ENCODE results near the gene RAB11A. TPM values are rescaled to one million over a fixed set of nuclear protein-coding genes. Genes with fewer than 3 reads are reported as not detected.

The RAB11A gene
- total RNA-seq, 2 donors from 2014 or later = 122 to 183 TPM

GRCh38 chr15:65919353-65919752 is 50.1 kb downstream of the RAB11A start:
- H3K4me1 ChIP-seq = peaks cover 0 to 14% of the 10 kb centered on the region in 2 donors
- no peak for DNase-seq (ENCODE audit: low spot score)
- TF ChIP-seq CTCF (IDR thresholded peaks at IDR 0.05) = no peak
- H3K9me3 ChIP-seq = no peaks in the 10 kb centered on the region
- H3K27me3 ChIP-seq = no peaks in the 10 kb centered on the region
- no peak overlapping the region for H3K4me3 ChIP-seq
- no peak overlapping the region for H3K27ac ChIP-seq
- H3K36me3 ChIP-seq = no peaks in the 10 kb centered on the region

- Histone ChIP-seq H3K27ac (no peak overlapping the region), H3K9me3 (no peaks in the 10 kb centered on the region), H3K36me3 (no peaks in the 10 kb centered on the region), H3K27me3 (no peaks in the 10 kb centered on the region), H3K4me1 (peaks cover 0 to 14% of the 10 kb centered on the region in 2 donors), H3K4me3 (no peak overlapping the region)
- DNase-seq (ENCODE audit: low spot score) = no peak
- no peak for TF ChIP-seq CTCF (IDR thresholded peaks at IDR 0.05)
Measured at GRCh38 chr15:65920121-65920520, 50.8 kb downstream of the RAB11A start.

GRCh38 chr15:65920825-65921309 is 51.6 kb downstream of the RAB11A start:
- Histone ChIP-seq H3K36me3 (no peaks in the 10 kb centered on the region), H3K9me3 (no peaks in the 10 kb centered on the region), H3K4me3 (no peak overlapping the region), H3K27me3 (no peaks in the 10 kb centered on the region), H3K27ac (no peak overlapping the region), H3K4me1 (peaks cover 0 to 14% of the 10 kb centered on the region in 2 donors)
- DNase-seq (ENCODE audit: low spot score) = no peak
- TF ChIP-seq CTCF (IDR thresholded peaks at IDR 0.05) = no peak

GRCh38 chr15:65921780-65922179 is 52.5 kb downstream of the RAB11A start:
- Histone ChIP-seq H3K27me3 (no peaks in the 10 kb centered on the region), H3K4me1 (peaks cover 0 to 7% of the 10 kb centered on the region in 2 donors), H3K27ac (no peak overlapping the region), H3K9me3 (no peaks in the 10 kb centered on the region), H3K4me3 (no peak overlapping the region), H3K36me3 (no peaks in the 10 kb centered on the region)
- no peak for TF ChIP-seq CTCF (IDR thresholded peaks at IDR 0.05)
- DNase-seq (ENCODE audit: low spot score) = no peak

- Histone ChIP-seq H3K4me3 (no peak overlapping the region), H3K9me3 (no peaks in the 10 kb centered on the region), H3K27ac (no peak overlapping the region), H3K4me1 (no peaks in the 10 kb centered on the region), H3K27me3 (no peaks in the 10 kb centered on the region), H3K36me3 (no peaks in the 10 kb centered on the region)
- no peak for DNase-seq (ENCODE audit: low spot score)
- no peak for TF ChIP-seq CTCF (IDR thresholded peaks at IDR 0.05)
Measured at GRCh38 chr15:65922621-65923020, 53.3 kb downstream of the RAB11A start.

GRCh38 chr15:65923264-65923663 is 54.0 kb downstream of the RAB11A start:
- no peaks in the 10 kb centered on the region for H3K9me3 ChIP-seq
- no peaks in the 10 kb centered on the region for H3K4me1 ChIP-seq
- no peak overlapping the region for H3K27ac ChIP-seq
- H3K27me3 ChIP-seq = no peaks in the 10 kb centered on the region
- TF ChIP-seq CTCF (IDR thresholded peaks at IDR 0.05) = no peak
- no peak overlapping the region for H3K4me3 ChIP-seq
- H3K36me3 ChIP-seq = no peaks in the 10 kb centered on the region
- DNase-seq (ENCODE audit: low spot score) = no peak

Measured in right atrium auricular region (tissue), 2 donors.